Trophoblast cell (in vitro differentiated cells and primary cell): Measurements from ENCODE around the gene CNPY4.
A peak's percentile ranks its signal among the peaks of the same experiment; 100 is the strongest.

Source experiments
- DNase-seq, 2 donors: peaks; one replicate each; pipeline ENCODE4 v3.0.0-alpha.2; 2016
- H2AFZ ChIP-seq: 2 replicates; pipeline ENCODE4 v1.6.1; 2013; ENCODE audit warnings: low read length, moderate library complexity, mild to moderate bottlenecking; ENCODE audit not compliant: insufficient read depth, poor library complexity
- H2AK5ac ChIP-seq: 2 replicates; pipeline ENCODE4 v1.6.1; 2013; ENCODE audit warnings: mild to moderate bottlenecking, low read length
- H2BK120ac ChIP-seq: 2 replicates; pipeline ENCODE4 v1.6.1; 2013; ENCODE audit warnings: low read length, mild to moderate bottlenecking, moderate library complexity; ENCODE audit not compliant: insufficient read depth, poor library complexity
- H2BK12ac ChIP-seq: 2 replicates; pipeline ENCODE4 v1.6.1; 2013; ENCODE audit warnings: mild to moderate bottlenecking, low read length, moderate library complexity
- H2BK5ac ChIP-seq: 2 replicates; pipeline ENCODE4 v1.6.1; 2013; ENCODE audit warnings: low read length, low read depth, moderate library complexity, mild to moderate bottlenecking; ENCODE audit not compliant: poor library complexity
- H3K14ac ChIP-seq: 2 replicates; pipeline ENCODE4 v1.6.1; 2013; ENCODE audit warnings: mild to moderate bottlenecking, low read length
- H3K18ac ChIP-seq: 2 replicates; pipeline ENCODE4 v1.6.1; 2013; ENCODE audit warnings: mild to moderate bottlenecking, low read length
- H3K23ac ChIP-seq: 2 replicates; pipeline ENCODE4 v1.6.1; 2013; ENCODE audit warnings: low read length
- H3K27ac ChIP-seq: 2 replicates; pipeline ENCODE4 v1.5.1; 2013; ENCODE audit warnings: low read depth, mild to moderate bottlenecking, inconsistent platforms, low read length, moderate library complexity
- H3K27me3 ChIP-seq: 2 replicates; pipeline ENCODE4 v1.6.1; 2013; ENCODE audit warnings: inconsistent platforms, mild to moderate bottlenecking, low read length, moderate library complexity; ENCODE audit not compliant: insufficient read depth
- H3K36me3 ChIP-seq, 2 experiments: 1 replicate in 1 of 2; 2 replicates in 1 of 2; pipeline ENCODE4 v1.6.1; 2013; ENCODE audit warnings: low read length in 2 of 2, mild to moderate bottlenecking in 2 of 2, moderate library complexity in 1 of 2; ENCODE audit not compliant: insufficient read depth in 2 of 2, control insufficient read depth in 1 of 2
- H3K4ac ChIP-seq: 2 replicates; pipeline ENCODE4 v1.6.1; 2013; ENCODE audit warnings: low read depth, mild to moderate bottlenecking, low read length, moderate library complexity
- H3K4me1 ChIP-seq, 2 experiments: 1 replicate in 1 of 2; 2 replicates in 1 of 2; pipeline ENCODE4 v1.6.1; 2013; ENCODE audit warnings: low read length in 2 of 2, mild to moderate bottlenecking in 2 of 2, moderate library complexity in 1 of 2; ENCODE audit not compliant: insufficient read depth in 2 of 2, control insufficient read depth in 1 of 2
- H3K4me2 ChIP-seq: 2 replicates; pipeline ENCODE4 v1.6.1; 2013; ENCODE audit warnings: inconsistent platforms, mild to moderate bottlenecking, low read length, moderate library complexity
- H3K4me3 ChIP-seq: 2 replicates; pipeline ENCODE4 v1.5.1; 2013; ENCODE audit warnings: mild to moderate bottlenecking, low read depth, low read length, inconsistent platforms
- H3K79me1 ChIP-seq: one replicate; pipeline ENCODE4 v1.6.1; 2013; ENCODE audit warnings: low read length
- H3K79me2 ChIP-seq: 2 replicates; pipeline ENCODE4 v1.6.1; 2013; ENCODE audit warnings: low read length, mild to moderate bottlenecking; ENCODE audit not compliant: control insufficient read depth, insufficient read depth, poor library complexity
- H3K9ac ChIP-seq: 2 replicates; pipeline ENCODE4 v1.6.1; 2013; ENCODE audit warnings: mild to moderate bottlenecking, low read length
- H3K9me3 ChIP-seq: 2 replicates; pipeline ENCODE4 v1.6.1; 2013; ENCODE audit warnings: low read depth, mild to moderate bottlenecking, control low read depth, inconsistent platforms, low read length; ENCODE audit not compliant: insufficient read depth
- H4K12ac ChIP-seq: 2 replicates; pipeline ENCODE4 v1.6.1; 2013; ENCODE audit warnings: low read depth, mild to moderate bottlenecking, low read length, moderate library complexity
- H4K8ac ChIP-seq: 2 replicates; pipeline ENCODE4 v1.6.1; 2013; ENCODE audit warnings: low read depth, mild to moderate bottlenecking, low read length, moderate library complexity
- H4K91ac ChIP-seq: one replicate; pipeline ENCODE4 v1.6.1; 2013; ENCODE audit warnings: low read depth, mild to moderate bottlenecking, low read length, moderate library complexity
- WGBS: extraction: QIAGEN DNeasy Blood & Tissue Kit; methylation state at CpG from one replicate; pipeline ENCODE4 v1.1.7; 2013; ENCODE audit warnings: missing lambda C conversion rate; ENCODE audit not compliant: insufficient read length, insufficient coverage; ENCODE audit errors: extremely low coverage; 5-methylcytosine and 5-hydroxymethylcytosine counted together

The CNPY4 gene

GRCh38 chr7:100087055-100087750, 32.2 kb upstream of the CNPY4 start:
- H3K23ac ChIP-seq = no peak overlapping the region
- H4K8ac ChIP-seq = no peak overlapping the region
- no peak overlapping the region for H4K12ac ChIP-seq
- H3K18ac ChIP-seq = no peak overlapping the region
- peak; percentile 64 to 87 for DNase-seq
- no peak overlapping the region for H2AFZ ChIP-seq
- H3K36me3 ChIP-seq = peaks cover 13 to 19% of the 10 kb centered on the region in 2 experiments
- peak overlapping the region; percentile 62 for H3K14ac ChIP-seq
- H3K27ac ChIP-seq = peak overlapping the region; percentile 91
- H3K4ac ChIP-seq = no peak overlapping the region
- H2AK5ac ChIP-seq = no peak overlapping the region
- H3K4me1 ChIP-seq = peaks cover 9 to 15% of the 10 kb centered on the region in 2 experiments
- H2BK120ac ChIP-seq = peak overlapping the region; percentile 45
- peak overlapping the region; percentile 25 for H2BK5ac ChIP-seq
- H4K91ac ChIP-seq = peak overlapping the region; percentile 76
- H3K79me1 ChIP-seq = peaks cover 17% of the 10 kb centered on the region
- H3K79me2 ChIP-seq = peaks cover 6% of the 10 kb centered on the region
- no peaks in the 10 kb centered on the region for H3K27me3 ChIP-seq
- no peak overlapping the region for H3K4me3 ChIP-seq
- H3K4me2 ChIP-seq = peak overlapping the region; percentile 17
- no peak overlapping the region for H2BK12ac ChIP-seq
- WGBS = no CpG with 5 or more reads among the region's 10 CpGs
- no peak overlapping the region for H3K9ac ChIP-seq
- no peaks in the 10 kb centered on the region for H3K9me3 ChIP-seq

- no peak for DNase-seq
- H3K27ac ChIP-seq = peak overlapping the region; percentile 91
- no CpG with 5 or more reads among the region's 11 CpGs for WGBS
Measured at GRCh38 chr7:100088095-100088620, 31.3 kb upstream of the CNPY4 start.

GRCh38 chr7:100088621-100089457, 30.6 kb upstream of the CNPY4 start, which contains the start of gene COPS6:
Gene COPS6 (plus strand): TSS chr7:100088969. CDS start chr7:100088991, 22 bp downstream.
- H3K27ac ChIP-seq = peak within 1 kb of the TSS; percentile 91
- peak within 1 kb of the TSS; percentile 97 for H2AFZ ChIP-seq
- peaks cover 9 to 15% of the 10 kb centered on the region in 2 experiments for H3K4me1 ChIP-seq
- peak within 1 kb of the TSS; percentile 56 for H3K4ac ChIP-seq
- H3K4me2 ChIP-seq = peak within 1 kb of the TSS; percentile 92
- H2BK120ac ChIP-seq = peak within 1 kb of the TSS; percentile 67
- no peaks in the 10 kb centered on the region for H3K9me3 ChIP-seq
- no peak within 1 kb of the TSS for H3K23ac ChIP-seq
- H3K9ac ChIP-seq = peak within 1 kb of the TSS; percentile 92
- H4K91ac ChIP-seq = peak within 1 kb of the TSS; percentile 84
- H3K4me3 ChIP-seq = peak within 1 kb of the TSS; percentile 89
- peak within 1 kb of the TSS; percentile 81 for H4K12ac ChIP-seq
- peak within 1 kb of the TSS; percentile 75 for H3K14ac ChIP-seq
- peak within 1 kb of the TSS; percentile 92 for H4K8ac ChIP-seq
- peak; percentile 52 to 79 for DNase-seq
- no CpG with 5 or more reads among the region's 68 CpGs for WGBS
- H3K18ac ChIP-seq = peak within 1 kb of the TSS; percentile 71
- H3K27me3 ChIP-seq = no peaks in the 10 kb centered on the region
- peak within 1 kb of the TSS; percentile 42 for H2AK5ac ChIP-seq
- H3K79me1 ChIP-seq = peaks cover 17% of the 10 kb centered on the region
- peaks cover 6% of the 10 kb centered on the region for H3K79me2 ChIP-seq
- peak within 1 kb of the TSS; percentile 52 for H2BK5ac ChIP-seq
- peak within 1 kb of the TSS; percentile 63 for H2BK12ac ChIP-seq
- H3K36me3 ChIP-seq = peaks cover 29 to 35% of the 10 kb centered on the region in 2 experiments

More at GRCh38 chr7:100088095-100088620, 31.3 kb upstream of the CNPY4 start:
- Histone ChIP-seq H2AFZ (peak overlapping the region; percentile 50), H2BK5ac (peak overlapping the region; percentile 52), H3K18ac (peak overlapping the region; percentile 50), H3K4ac (peak overlapping the region; percentile 42), H3K4me2 (peak overlapping the region; percentile 56), H2AK5ac (peak overlapping the region; percentile 28), H3K27me3 (no peaks in the 10 kb centered on the region), H4K12ac (peak overlapping the region; percentile 81), H4K91ac (peak overlapping the region; percentile 84), H3K9me3 (no peaks in the 10 kb centered on the region), H3K9ac (no peak overlapping the region), H3K79me1 (peaks cover 17% of the 10 kb centered on the region), H3K36me3 (peaks cover 23 to 29% of the 10 kb centered on the region in 2 experiments), H4K8ac (peak overlapping the region; percentile 92), H2BK120ac (peak overlapping the region; percentile 67), H3K4me3 (no peak overlapping the region), H3K79me2 (peaks cover 6% of the 10 kb centered on the region), H3K23ac (no peak overlapping the region), H2BK12ac (peak overlapping the region; percentile 63), H3K4me1 (peaks cover 9 to 15% of the 10 kb centered on the region in 2 experiments), H3K14ac (peak overlapping the region; percentile 52)
